DMS 273 (cell line): ENCODE results near the gene IL16.

ENCODE experiments used
- DNase-seq: peaks from one replicate; lab custom pipeline; 2025; ENCODE audit not compliant: unreplicated experiment; lab: John Stamatoyannopoulos, UW

IL16 gene

GRCh38 chr15:81289910-81290309 lies 93.2 kb downstream of the IL16 start:
- no peak for DNase-seq

- no peak for DNase-seq
Observed at GRCh38 chr15:81291916-81292522, 95.3 kb downstream of the IL16 start.

GRCh38 chr15:81292523-81293001 lies 95.9 kb downstream of the IL16 start:
- no peak for DNase-seq

GRCh38 chr15:81293728-81294515 lies 97.2 kb downstream of the IL16 start:
- no peak for DNase-seq

GRCh38 chr15:81294516-81294880 lies 97.8 kb downstream of the IL16 start:
- no peak for DNase-seq

GRCh38 chr15:81295486-81296121 lies 98.9 kb downstream of the IL16 start:
- no peak for DNase-seq

GRCh38 chr15:81296186-81296585 lies 99.5 kb downstream of the IL16 start:
- DNase-seq, result no peak

GRCh38 chr15:81296673-81297072 lies 100.0 kb downstream of the IL16 start:
- no peak for DNase-seq

GRCh38 chr15:81297147-81297572 lies 100.5 kb downstream of the IL16 start:
- DNase-seq, result no peak

- no peak for DNase-seq
Observed at GRCh38 chr15:81297603-81298575, 101.2 kb downstream of the IL16 start.

- DNase-seq, result no peak
Observed at GRCh38 chr15:81298611-81299010, 101.9 kb downstream of the IL16 start.

- no peak for DNase-seq
Observed at GRCh38 chr15:81299156-81299555, 102.5 kb downstream of the IL16 start.

- DNase-seq, result no peak
Observed at GRCh38 chr15:81299630-81300273, 103.1 kb downstream of the IL16 start.

- no peak for DNase-seq
Observed at GRCh38 chr15:81301385-81301784, 104.7 kb downstream of the IL16 start.

GRCh38 chr15:81301815-81302399 lies 105.2 kb downstream of the IL16 start:
- no peak for DNase-seq

- no peak for DNase-seq
Observed at GRCh38 chr15:81302701-81303109, 106.0 kb downstream of the IL16 start.

- DNase-seq, result no peak
Observed at GRCh38 chr15:81303244-81304225, 106.9 kb downstream of the IL16 start.

GRCh38 chr15:81304226-81304625 lies 107.5 kb downstream of the IL16 start:
- DNase-seq, result no peak

- no peak for DNase-seq
Observed at GRCh38 chr15:81308260-81308659, 111.6 kb downstream of the IL16 start.
